HG03571 (cell line): ENCODE results near the gene PTPDC1.

Experiments used
- ATAC-seq: cut with Tn5 transposase; IDR thresholded peaks from one replicate; pipeline ENCODE4 v1.9.1; 2021; ENCODE audit not compliant: unreplicated experiment

Gene PTPDC1

GRCh38 chr9:94140418-94140780 lies 56.1 kb downstream of the PTPDC1 start:
- no peak for ATAC-seq

GRCh38 chr9:94140791-94141790 lies 56.8 kb downstream of the PTPDC1 start:
- ATAC-seq = no peak

- no peak for ATAC-seq
These were observed 58.1 kb downstream of the PTPDC1 start for GRCh38 chr9:94142353-94142752.

- no peak for ATAC-seq
These were observed 60.1 kb downstream of the PTPDC1 start for GRCh38 chr9:94144394-94144793.

- no peak for ATAC-seq
These were observed 61.4 kb downstream of the PTPDC1 start for GRCh38 chr9:94145640-94146039.

GRCh38 chr9:94147776-94148175 lies 63.5 kb downstream of the PTPDC1 start:
- ATAC-seq = no peak

- ATAC-seq = no peak
These were observed 64.2 kb downstream of the PTPDC1 start for GRCh38 chr9:94148419-94148818.

- no peak for ATAC-seq
These were observed 65.4 kb downstream of the PTPDC1 start for GRCh38 chr9:94149696-94150095.

GRCh38 chr9:94150279-94150828 lies 66.1 kb downstream of the PTPDC1 start:
- no peak for ATAC-seq

- ATAC-seq = no peak
These were observed 66.8 kb downstream of the PTPDC1 start for GRCh38 chr9:94150890-94151650.

- ATAC-seq = no peak
These were observed 69.6 kb downstream of the PTPDC1 start for GRCh38 chr9:94153905-94154304.

GRCh38 chr9:94156348-94157049 lies 72.2 kb downstream of the PTPDC1 start:
- no peak for ATAC-seq

- ATAC-seq = no peak
These were observed 73.0 kb downstream of the PTPDC1 start for GRCh38 chr9:94157050-94157801.
